Suprapubic skin (tissue), 4 donors: ENCODE measurements around the gene SKAP1. TPM values are rescaled to one million over a fixed set of nuclear protein-coding genes. Genes with fewer than 3 reads are reported as not detected.

Experiments
- DNase-seq, 2 donors: peaks; one replicate each; pipeline ENCODE4 v3.0.0-alpha.2; 2019; ENCODE audit warnings: low spot score in 2 of 2
- H3K27ac ChIP-seq: fragments of 200-600 bp; sonication (generic); one replicate; pipeline ENCODE4 v1.5.1; 2019
- H3K27me3 ChIP-seq: fragments of 200-600 bp; sonication (generic); one replicate; pipeline ENCODE4 v1.5.1; 2019
- H3K36me3 ChIP-seq: fragments of 200-600 bp; sonication (generic); one replicate; pipeline ENCODE4 v1.5.1; 2019
- H3K4me1 ChIP-seq: fragments of 200-600 bp; sonication (generic); one replicate; pipeline ENCODE4 v1.5.1; 2019
- H3K4me3 ChIP-seq: fragments of 200-600 bp; sonication (generic); one replicate; pipeline ENCODE4 v1.5.1; 2019; ENCODE audit warnings: mild to moderate bottlenecking
- H3K9me3 ChIP-seq: fragments of 200-600 bp; sonication (generic); one replicate; pipeline ENCODE4 v1.5.1; 2019
- CTCF ChIP-seq, 2 donors: fragments of 200-600 bp in 1 of 2; fragments of 450-650 bp in 1 of 2; sonication (generic) in 1 of 2; IDR thresholded peaks; one replicate each; pipeline ENCODE4 v1.5.1; 2016 to 2019; ENCODE audit warnings: antibody characterized with exemption in 2 of 2, mild to moderate bottlenecking in 1 of 2, moderate library complexity in 1 of 2
- EP300 ChIP-seq: sonication (generic); formaldehyde crosslinking; IDR thresholded peaks from one replicate; pipeline ENCODE4 v1.6.1; 2017; ENCODE audit warnings: antibody characterized with exemption
- POLR2A ChIP-seq, 2 donors: fragments of 450-650 bp; IDR thresholded peaks; one replicate each; pipeline ENCODE4 v1.6.1; 2017; ENCODE audit warnings: antibody characterized with exemption in 2 of 2, mild to moderate bottlenecking in 2 of 2, moderate library complexity in 2 of 2
- POLR2AphosphoS5 ChIP-seq, 3 donors: sonication (generic); formaldehyde crosslinking; IDR thresholded peaks; one replicate each; pipeline ENCODE4 v1.6.1; 2017; ENCODE audit warnings: antibody characterized with exemption in 3 of 3
- WGBS: methylation state at CpG from one replicate; pipeline ENCODE4 v1.1.5; 2018; 5-methylcytosine and 5-hydroxymethylcytosine counted together
- total RNA-seq, 4 donors: library from RNA; depleted of rRNA; stranded (reverse); fragments of >200 nt; gene quantifications; one replicate each; pipeline ENCODE4 v1.1.0, GENCODE V29; 2016

The SKAP1 gene
- total RNA-seq, 4 donors from 2014 or later = 1.0 to 1.5 TPM; not detected in 2

- TF ChIP-seq POLR2A (IDR thresholded peaks at IDR 0.05) (no peak), EP300 (no peak), CTCF (IDR thresholded peaks at IDR 0.05) (no peak), POLR2AphosphoS5 (IDR thresholded peaks at IDR 0.05) (no peak)
- no peak for DNase-seq
- WGBS = 59% methylated on average over 6 of the region's 6 CpGs
- Histone ChIP-seq H3K27ac (no peak overlapping the region), H3K4me1 (no peaks in the 10 kb centered on the region), H3K36me3 (no peaks in the 10 kb centered on the region), H3K9me3 (no peaks in the 10 kb centered on the region), H3K4me3 (no peak overlapping the region), H3K27me3 (peaks cover 67% of the 10 kb centered on the region)
Measured at GRCh38 chr17:48184721-48185120, 245.3 kb downstream of the SKAP1 start.

GRCh38 chr17:48181653-48182052 is 248.4 kb downstream of the SKAP1 start:
- H3K9me3 ChIP-seq = no peaks in the 10 kb centered on the region
- TF ChIP-seq POLR2AphosphoS5 (IDR thresholded peaks at IDR 0.05) = no peak
- no peak for TF ChIP-seq CTCF (IDR thresholded peaks at IDR 0.05)
- no peak for TF ChIP-seq POLR2A (IDR thresholded peaks at IDR 0.05)
- no peak for TF ChIP-seq EP300
- 0% methylated on average over 1 of the region's 1 CpG for WGBS

DNA sequence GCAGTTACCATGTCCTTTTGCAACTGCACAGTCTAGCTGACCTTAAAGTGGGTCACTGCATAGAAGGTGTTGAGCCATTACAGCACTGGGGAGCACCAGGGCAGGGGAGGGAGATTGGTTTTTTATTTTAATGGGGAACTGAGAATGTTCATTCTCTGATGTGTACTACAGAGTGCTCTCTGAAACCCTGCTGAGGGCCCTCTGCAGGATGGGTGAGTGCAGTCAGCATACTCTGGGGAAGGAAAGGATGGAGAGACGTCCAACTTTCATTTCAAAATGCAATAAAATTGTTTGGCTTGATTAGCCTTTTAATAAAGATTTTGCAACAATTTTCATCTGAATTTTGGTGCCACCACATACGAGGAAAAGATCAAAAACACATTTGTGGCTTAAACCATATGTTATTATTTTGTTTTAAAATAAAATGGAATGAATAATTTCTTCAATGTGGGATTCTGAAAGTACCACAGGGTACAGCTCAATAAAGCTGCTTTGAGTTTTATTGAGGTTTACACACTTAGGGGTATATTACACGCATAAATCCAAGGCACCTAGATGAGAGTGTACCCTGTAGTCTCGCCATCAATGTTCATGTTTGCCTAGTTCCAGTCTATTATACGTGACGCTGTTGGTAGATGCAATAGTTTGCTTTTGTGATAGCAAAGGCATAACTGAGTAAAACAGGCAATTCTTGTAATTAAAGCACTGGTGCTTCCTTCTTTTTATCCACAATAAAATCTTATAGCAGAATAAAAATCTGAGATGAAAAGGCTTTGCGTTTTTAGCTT is 249.0 kb downstream of the SKAP1 start:
- TF ChIP-seq CTCF (IDR thresholded peaks at IDR 0.05) (no peak), POLR2A (IDR thresholded peaks at IDR 0.05) (no peak), EP300 (no peak), POLR2AphosphoS5 (IDR thresholded peaks at IDR 0.05) (no peak)
- Histone ChIP-seq H3K9me3 (no peaks in the 10 kb centered on the region), H3K27me3 (peaks cover 43% of the 10 kb centered on the region), H3K4me1 (no peaks in the 10 kb centered on the region), H3K4me3 (no peak overlapping the region), H3K36me3 (no peaks in the 10 kb centered on the region), H3K27ac (no peak overlapping the region)
- DNase-seq = no peak
- 74% methylated on average over 7 of the region's 7 CpGs for WGBS

More at GRCh38 chr17:48181653-48182052, 248.4 kb downstream of the SKAP1 start:
- no peak overlapping the region for H3K27ac ChIP-seq
- H3K4me3 ChIP-seq = no peak overlapping the region
- H3K36me3 ChIP-seq = no peaks in the 10 kb centered on the region
- no peak for DNase-seq
- peaks cover 50% of the 10 kb centered on the region for H3K27me3 ChIP-seq
- H3K4me1 ChIP-seq = no peaks in the 10 kb centered on the region

DNA sequence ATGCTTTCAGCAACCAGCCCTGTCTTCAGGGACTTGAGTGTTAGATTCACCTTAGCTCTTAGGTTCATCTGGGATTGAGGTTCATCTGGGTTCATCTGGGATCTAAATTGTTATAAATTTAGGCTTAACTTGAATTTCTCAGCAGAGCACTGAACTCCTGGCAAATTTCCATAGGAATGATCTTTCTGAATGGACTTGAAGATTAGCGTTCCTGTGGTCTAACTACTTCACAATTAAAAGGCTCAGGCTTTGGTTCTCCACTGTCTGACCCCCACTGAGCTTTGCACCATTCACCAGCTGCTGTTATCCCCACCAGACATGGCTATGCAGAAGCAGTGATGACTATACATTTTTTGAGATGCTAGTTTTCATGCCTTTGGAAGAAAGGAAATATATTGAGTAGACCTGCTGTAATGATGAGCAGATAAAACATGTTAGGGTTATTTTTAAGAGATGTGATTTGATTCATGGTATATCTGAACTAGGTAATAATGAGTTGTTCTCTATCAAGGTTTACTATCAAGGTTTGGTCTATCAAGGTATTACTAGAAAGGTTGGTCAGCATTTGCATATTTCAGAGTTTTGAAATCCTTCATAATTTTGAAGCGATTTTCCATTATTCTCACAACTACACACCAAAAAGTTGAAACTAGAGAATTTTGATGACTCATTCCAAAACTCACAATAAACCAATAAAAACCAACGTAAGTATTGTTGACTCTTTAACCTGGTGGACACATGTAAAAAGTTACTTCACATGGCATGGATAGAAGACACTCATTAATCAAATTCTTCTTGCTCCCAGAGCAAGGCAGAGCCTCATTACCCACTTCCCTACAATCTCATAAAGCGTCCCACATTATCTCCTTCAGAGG is 250.7 kb downstream of the SKAP1 start:
- H3K36me3 ChIP-seq = no peaks in the 10 kb centered on the region
- H3K27me3 ChIP-seq = peaks cover 31% of the 10 kb centered on the region
- WGBS = 73% methylated on average over 4 of the region's 4 CpGs
- H3K4me1 ChIP-seq = no peaks in the 10 kb centered on the region
- DNase-seq = no peak
- H3K4me3 ChIP-seq = no peak overlapping the region
- no peak overlapping the region for H3K27ac ChIP-seq
- H3K9me3 ChIP-seq = no peaks in the 10 kb centered on the region
- TF ChIP-seq POLR2AphosphoS5 (IDR thresholded peaks at IDR 0.05) (no peak), POLR2A (IDR thresholded peaks at IDR 0.05) (no peak), EP300 (no peak), CTCF (IDR thresholded peaks at IDR 0.05) (no peak)

DNA sequence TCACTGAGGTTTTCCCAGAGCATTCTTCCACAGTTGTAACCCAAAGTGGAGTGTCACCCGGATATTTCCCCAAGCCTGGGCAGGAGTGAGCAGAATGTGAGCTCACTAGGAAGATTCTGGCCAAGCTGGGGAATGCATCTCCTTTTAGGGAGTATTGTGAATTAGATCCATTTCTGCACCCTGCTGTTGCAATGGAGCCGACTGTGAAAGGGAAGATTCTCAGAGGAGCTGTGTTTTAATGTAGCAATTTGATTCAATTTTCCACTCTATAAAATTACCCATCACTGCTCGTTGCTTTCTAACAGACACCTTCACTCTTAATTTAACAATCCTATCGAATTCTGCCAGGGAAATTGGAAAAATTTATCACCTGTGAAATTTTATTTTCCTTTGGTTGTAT is 251.7 kb downstream of the SKAP1 start:
- TF ChIP-seq CTCF (IDR thresholded peaks at IDR 0.05) = no peak
- no peak for TF ChIP-seq EP300
- no peak for TF ChIP-seq POLR2A (IDR thresholded peaks at IDR 0.05)
- TF ChIP-seq POLR2AphosphoS5 (IDR thresholded peaks at IDR 0.05) = no peak
- 79% methylated on average over 4 of the region's 4 CpGs for WGBS
- H3K4me1 ChIP-seq = no peaks in the 10 kb centered on the region
- H3K36me3 ChIP-seq = no peaks in the 10 kb centered on the region
- no peak overlapping the region for H3K27ac ChIP-seq
- H3K9me3 ChIP-seq = no peaks in the 10 kb centered on the region
- no peak overlapping the region for H3K4me3 ChIP-seq
- H3K27me3 ChIP-seq = peaks cover 24% of the 10 kb centered on the region
- no peak for DNase-seq
